Measurements from ENCODE around the gene RNF39.

GRCh38 chr6:30053682-30054081 lies 21.9 kb downstream of the RNF39 start:
- TF ChIP-seq, protein P1, sequence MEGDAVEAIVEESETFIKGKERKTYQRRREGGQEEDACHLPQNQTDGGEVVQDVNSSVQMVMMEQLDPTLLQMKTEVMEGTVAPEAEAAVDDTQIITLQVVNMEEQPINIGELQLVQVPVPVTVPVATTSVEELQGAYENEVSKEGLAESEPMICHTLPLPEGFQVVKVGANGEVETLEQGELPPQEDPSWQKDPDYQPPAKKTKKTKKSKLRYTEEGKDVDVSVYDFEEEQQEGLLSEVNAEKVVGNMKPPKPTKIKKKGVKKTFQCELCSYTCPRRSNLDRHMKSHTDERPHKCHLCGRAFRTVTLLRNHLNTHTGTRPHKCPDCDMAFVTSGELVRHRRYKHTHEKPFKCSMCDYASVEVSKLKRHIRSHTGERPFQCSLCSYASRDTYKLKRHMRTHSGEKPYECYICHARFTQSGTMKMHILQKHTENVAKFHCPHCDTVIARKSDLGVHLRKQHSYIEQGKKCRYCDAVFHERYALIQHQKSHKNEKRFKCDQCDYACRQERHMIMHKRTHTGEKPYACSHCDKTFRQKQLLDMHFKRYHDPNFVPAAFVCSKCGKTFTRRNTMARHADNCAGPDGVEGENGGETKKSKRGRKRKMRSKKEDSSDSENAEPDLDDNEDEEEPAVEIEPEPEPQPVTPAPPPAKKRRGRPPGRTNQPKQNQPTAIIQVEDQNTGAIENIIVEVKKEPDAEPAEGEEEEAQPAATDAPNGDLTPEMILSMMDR (conservative IDR thresholded peaks at IDR 0.05; ENCODE audit: low read depth in 2 of 2), result no peak
- TF ChIP-seq EZH2phosphoT487 (IDR thresholded peaks at IDR 0.05; ENCODE audit: unreplicated experiment) (no peak), EZH2 (IDR thresholded peaks at IDR 0.05; ENCODE audit: low read depth, unreplicated experiment) (no peak), ETS1 (IDR thresholded peaks at IDR 0.05) (no peak), REST (IDR thresholded peaks at IDR 0.05; ENCODE audit: unreplicated experiment) (no peak), POLR2AphosphoS5 (IDR thresholded peaks at IDR 0.05; ENCODE audit: low read depth) (no peak), NANOG (IDR thresholded peaks at IDR 0.05; ENCODE audit: borderline replicate concordance) (no peak), JUNB (IDR thresholded peaks at IDR 0.05; ENCODE audit: unreplicated experiment) (no peak), ZNF114 (CRISPR knock-in tag; IDR thresholded peaks at IDR 0.05) (no peak)
